Thyroid gland (tissue), 4 donors: ENCODE measurements around the gene BPNT1.

ENCODE experiments used
- CTCF ChIP-seq, 6 experiments: fragments of 200-600 bp in 3 of 6; fragments of 450-650 bp in 3 of 6; sonication (generic) in 3 of 6; IDR thresholded peaks; one replicate each; pipeline ENCODE4 v1.5.1; 2016 to 2019; ENCODE audit warnings: antibody characterized with exemption in 6 of 6, mild to moderate bottlenecking in 2 of 6, inconsistent platforms in 1 of 6, moderate library complexity in 1 of 6
- POLR2A ChIP-seq, 2 donors: fragments of 450-650 bp; IDR thresholded peaks; one replicate each; pipeline ENCODE4 v1.6.1; 2017; ENCODE audit warnings: antibody characterized with exemption in 2 of 2, mild to moderate bottlenecking in 2 of 2, moderate library complexity in 1 of 2

GRCh38 chr1:220067269-220068204 lies 22.1 kb downstream of the BPNT1 start:
- TF ChIP-seq POLR2A (IDR thresholded peaks at IDR 0.05) = no peak
- TF ChIP-seq CTCF (IDR thresholded peaks at IDR 0.05) = no peak
